NCI-H1092 (cell line): Measurements from ENCODE around the gene SZRD1.

Source experiments
- DNase-seq: peaks from one replicate; lab custom pipeline; 2025; lab: John Stamatoyannopoulos, UW

SZRD1 gene

GRCh38 chr1:16367968-16368890 lies 1.2 kb downstream of the SZRD1 start:
- DNase-seq, result no peak

- no peak for DNase-seq
Observed at GRCh38 chr1:16369821-16370220, 2.8 kb downstream of the SZRD1 start.

GRCh38 chr1:16371725-16372124 lies 4.7 kb downstream of the SZRD1 start:
- no peak for DNase-seq

GRCh38 chr1:16372535-16373285 lies 5.7 kb downstream of the SZRD1 start:
- no peak for DNase-seq

- no peak for DNase-seq
Observed at GRCh38 chr1:16374266-16374665, 7.2 kb downstream of the SZRD1 start.

GRCh38 chr1:16375521-16376340 lies 8.7 kb downstream of the SZRD1 start:
- no peak for DNase-seq

GRCh38 chr1:16376971-16377370 lies 9.9 kb downstream of the SZRD1 start:
- no peak for DNase-seq

- no peak for DNase-seq
Observed at GRCh38 chr1:16378443-16378842, 11.4 kb downstream of the SZRD1 start.

GRCh38 chr1:16380868-16381267 lies 13.8 kb downstream of the SZRD1 start:
- no peak for DNase-seq

GRCh38 chr1:16383888-16384287 lies 16.8 kb downstream of the SZRD1 start:
- no peak for DNase-seq

GRCh38 chr1:16385659-16386453 lies 18.8 kb downstream of the SZRD1 start:
- DNase-seq, result no peak

GRCh38 chr1:16386454-16387113 lies 19.5 kb downstream of the SZRD1 start:
- DNase-seq, result no peak

GRCh38 chr1:16387201-16388188 lies 20.5 kb downstream of the SZRD1 start:
- DNase-seq, result no peak

- DNase-seq, result no peak
Observed at GRCh38 chr1:16391411-16391810, 24.4 kb downstream of the SZRD1 start.

- DNase-seq, result no peak
Observed at GRCh38 chr1:16392740-16393569, 25.9 kb downstream of the SZRD1 start.

- DNase-seq, result no peak
Observed at GRCh38 chr1:16393570-16394521, 26.8 kb downstream of the SZRD1 start.

GRCh38 chr1:16394977-16395376 lies 27.9 kb downstream of the SZRD1 start:
- no peak for DNase-seq

- no peak for DNase-seq
Observed at GRCh38 chr1:16396591-16396990, 29.5 kb downstream of the SZRD1 start.
